Activated CD4-positive, alpha-beta T cell treated with anti-CD3 and anti-CD28 coated beads for 4 hours (primary cell): ENCODE data around the gene TBC1D23.
"Not testable (repeated sequence)": the region's sequence is repeated elsewhere in the genome, so short reads cannot be mapped to it uniquely, and the experiment has no call there.

Source experiments
- DNase-seq, 2 donors: peaks; one replicate each; pipeline ENCODE4 v3.0.0-alpha.2; 2020

The TBC1D23 gene

DNA sequence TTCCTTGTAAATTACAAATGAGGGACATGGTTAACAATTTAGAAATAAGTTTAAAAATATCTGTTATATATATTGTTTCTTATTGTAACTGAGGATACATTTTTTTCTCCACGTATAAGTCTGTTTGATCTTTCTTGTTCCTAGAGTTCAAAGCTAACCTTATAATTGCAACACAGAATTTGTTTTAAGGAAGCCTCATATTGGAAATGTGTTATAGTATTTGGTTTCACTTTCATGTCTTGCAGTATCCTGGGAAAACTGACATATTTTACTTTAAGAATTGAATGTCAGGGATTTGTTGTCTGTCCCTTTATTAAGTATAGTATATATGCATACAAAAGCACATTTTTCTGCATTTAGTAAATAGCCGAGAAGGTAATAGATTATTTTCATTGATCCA is 50.2 kb downstream of the TBC1D23 start:
- no peak for DNase-seq

DNA sequence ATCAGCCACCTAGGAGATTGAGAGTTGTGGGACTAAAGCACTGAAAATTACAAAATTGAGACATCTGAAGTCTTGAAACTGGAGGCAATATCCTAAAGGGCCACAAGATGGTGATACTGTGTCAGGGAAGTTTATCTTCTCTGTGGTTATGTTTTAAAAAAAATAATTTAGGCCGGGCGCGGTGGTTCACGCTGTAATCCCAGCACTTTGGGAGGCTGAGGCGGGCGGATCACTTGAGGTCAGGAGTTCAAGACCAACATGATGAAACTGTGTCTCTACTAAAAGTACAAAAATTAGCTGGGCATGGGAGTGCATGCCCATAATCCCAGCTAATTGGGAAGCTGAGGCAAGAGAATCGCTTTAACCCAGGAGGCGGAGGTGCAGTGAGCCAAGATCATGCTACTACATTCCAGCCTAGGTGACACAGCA is 55.9 kb downstream of the TBC1D23 start:
- DNase-seq, result peak; percentile 16 to 27

- DNase-seq, result no peak
Measured at GRCh38 chr3:100317912-100318311, 57.1 kb downstream of the TBC1D23 start.

DNA sequence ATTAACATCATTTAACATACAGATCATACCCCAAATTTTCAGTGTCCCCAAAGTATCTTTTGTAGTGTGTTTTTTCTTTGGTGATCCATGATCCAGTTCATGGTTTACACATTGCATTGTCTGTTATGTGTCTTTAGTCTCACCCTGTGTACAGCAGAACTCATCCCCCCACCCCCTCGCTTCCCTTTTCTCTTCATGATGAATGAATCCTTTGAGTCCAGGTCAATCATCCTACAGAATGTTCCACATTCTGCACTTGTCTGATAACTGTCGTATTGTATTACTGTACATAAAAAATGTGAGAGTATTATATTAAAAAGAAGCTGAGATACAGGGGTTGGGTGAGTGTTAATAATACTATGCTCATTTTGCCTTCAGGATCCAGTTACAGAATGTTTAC is 59.2 kb downstream of the TBC1D23 start:
- no peak for DNase-seq

GRCh38 chr3:100324044-100324443 is 63.3 kb downstream of the TBC1D23 start:
- DNase-seq, result no peak

- DNase-seq, result no peak
Measured at GRCh38 chr3:100325827-100326226, 65.0 kb downstream of the TBC1D23 start.

- DNase-seq, result not testable (repeated sequence)
Measured at GRCh38 chr3:100327377-100327776, 66.6 kb downstream of the TBC1D23 start.

DNA sequence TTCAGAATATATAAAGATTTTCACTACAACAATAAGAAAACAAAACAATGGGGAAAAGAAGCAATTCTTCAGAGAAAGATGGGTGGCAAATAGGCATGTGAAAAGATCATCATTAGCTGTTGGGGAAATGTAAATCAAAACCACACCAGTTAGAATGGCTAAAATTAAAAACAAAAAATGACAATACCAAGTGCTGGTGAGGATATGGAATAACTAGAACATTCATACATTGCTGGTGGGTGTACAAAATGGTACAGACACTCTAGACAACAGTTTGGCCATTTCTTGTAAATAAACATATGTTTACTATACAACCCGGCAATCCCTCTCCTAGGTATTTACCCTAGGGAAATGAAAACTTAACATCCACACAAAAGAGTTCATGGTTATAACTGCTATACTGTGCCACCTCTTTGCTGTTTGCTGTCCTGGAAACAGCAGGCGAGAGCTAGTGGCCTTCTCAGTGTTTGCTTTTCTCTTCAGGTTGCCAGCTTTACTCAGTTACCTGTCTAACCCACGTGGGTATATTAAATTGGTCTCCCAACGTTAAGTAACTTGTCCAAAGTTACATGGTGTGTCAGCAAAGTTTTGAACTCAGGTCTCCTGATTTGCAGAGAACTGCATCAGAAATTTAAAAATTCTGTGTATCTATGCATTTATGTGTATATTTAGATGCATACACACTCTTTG is 69.2 kb downstream of the TBC1D23 start:
- DNase-seq, result no peak

DNA sequence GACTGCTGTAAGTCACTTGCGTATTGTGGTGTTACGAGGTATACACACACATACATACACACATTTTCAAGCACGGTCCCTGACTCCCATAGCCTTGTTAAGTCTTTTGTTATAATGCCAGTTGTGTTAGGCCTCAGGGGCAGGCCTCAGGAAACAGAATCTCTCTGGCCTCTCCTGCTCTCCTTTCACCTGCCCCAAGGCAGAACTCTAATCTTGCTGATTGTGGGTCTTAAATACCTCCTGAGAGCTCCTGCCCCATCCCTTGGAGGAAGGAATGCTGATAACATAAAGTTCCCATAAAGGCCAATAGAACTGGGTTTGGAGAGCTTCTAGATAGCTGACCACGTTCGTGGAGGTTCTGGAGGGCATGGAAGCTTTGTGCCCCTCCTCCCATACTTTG is 69.9 kb downstream of the TBC1D23 start:
- no peak for DNase-seq

GRCh38 chr3:100331660-100332059 is 70.9 kb downstream of the TBC1D23 start:
- DNase-seq, result no peak

GRCh38 chr3:100333051-100333450 is 72.3 kb downstream of the TBC1D23 start:
- DNase-seq, result no peak

DNA sequence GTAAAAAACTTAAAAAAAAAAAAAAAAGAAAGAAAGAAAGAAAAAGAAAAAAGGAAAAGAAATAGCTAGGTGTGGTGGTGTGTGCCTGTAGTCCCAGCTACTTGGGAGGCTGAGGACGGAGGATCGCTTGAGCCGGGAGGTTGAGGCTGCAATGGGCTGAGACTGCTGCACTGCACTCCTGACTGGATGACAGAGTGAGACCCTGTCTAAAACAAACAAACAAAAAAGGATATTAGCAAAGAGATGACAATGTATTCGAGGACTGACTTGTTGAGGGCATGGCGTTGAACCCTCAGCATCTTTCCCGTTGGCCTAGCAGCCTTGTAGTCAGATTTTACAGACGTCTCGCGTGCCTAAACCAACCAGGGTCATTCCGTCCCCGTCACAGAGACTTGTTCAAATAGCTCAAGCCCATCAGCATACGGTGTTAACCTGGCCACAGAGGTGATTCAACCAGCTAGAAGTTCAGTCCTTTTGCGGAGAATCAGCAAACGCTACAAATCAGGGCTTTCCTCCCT is 73.2 kb downstream of the TBC1D23 start:
- DNase-seq, result no peak

DNA sequence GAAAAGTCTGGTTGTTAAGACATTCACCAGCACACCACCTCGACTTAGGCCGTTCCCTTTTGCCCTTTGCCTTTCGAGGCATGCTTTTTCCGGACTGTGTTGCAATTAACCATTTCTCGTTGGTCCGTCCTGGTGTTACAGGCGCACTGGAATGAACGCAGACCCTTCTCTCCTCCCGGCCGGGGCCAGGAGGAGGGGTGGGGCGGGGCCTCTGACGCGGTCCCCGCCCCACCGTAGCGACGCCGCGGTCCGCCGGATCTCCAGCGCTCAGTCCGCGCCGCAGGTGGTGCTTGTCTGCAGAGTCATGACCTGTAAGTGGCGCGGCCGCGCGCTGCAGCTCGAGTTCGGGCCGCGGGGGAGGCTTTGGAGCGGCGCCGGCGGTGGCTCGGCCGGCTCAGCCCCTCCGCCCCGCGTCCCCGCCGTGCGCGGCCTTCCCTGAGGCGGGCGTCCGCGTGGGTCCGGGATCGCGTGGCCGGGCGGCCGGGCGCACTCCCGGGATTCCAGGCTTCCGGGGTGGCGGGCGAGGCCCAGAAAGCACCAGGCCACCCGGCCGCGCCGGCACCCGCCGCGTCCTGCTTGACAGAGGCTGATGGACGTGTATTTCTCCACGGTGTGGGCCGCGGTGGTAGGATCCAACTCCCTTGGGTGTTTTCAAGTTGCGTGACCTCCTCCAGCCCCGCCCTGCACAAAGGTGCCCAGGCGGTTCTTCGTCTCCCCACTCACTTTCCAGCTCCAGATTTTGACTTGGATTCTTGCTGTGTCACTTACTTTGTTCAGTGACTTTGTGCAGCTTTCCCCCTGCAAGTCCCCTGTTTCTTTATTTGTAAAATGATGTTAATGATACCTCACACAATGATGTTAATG is 73.9 kb downstream of the TBC1D23 start, which contains the start of gene NIT2:
NIT2 (plus strand) TSS at position 270 of the 864 bp plus-strand sequence; CDS start at position 305, 35 bp downstream.
- DNase-seq, result peak; percentile 69 to 78

DNA sequence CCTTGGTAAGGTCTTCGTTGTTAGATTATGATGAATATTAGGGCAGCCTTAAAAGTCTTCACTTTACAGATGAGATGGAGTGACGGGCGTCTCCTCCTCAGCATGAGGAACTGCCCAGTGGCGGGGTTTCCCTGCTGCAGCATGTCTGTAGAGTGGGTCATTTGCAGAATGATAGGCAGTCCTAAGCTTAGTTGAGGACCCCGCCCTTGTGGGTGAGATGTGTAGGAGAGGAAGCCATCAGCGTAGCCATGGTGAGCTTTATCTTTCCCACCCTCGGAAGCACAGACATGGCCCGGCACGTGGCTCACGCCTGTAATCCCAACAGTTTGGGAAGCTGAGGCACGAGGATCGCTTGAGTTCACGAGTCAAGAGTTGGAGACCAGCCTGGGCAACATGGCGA is 74.6 kb downstream of the TBC1D23 start:
- no peak for DNase-seq

- DNase-seq, result not testable (repeated sequence)
Measured at GRCh38 chr3:100336229-100336628, 75.4 kb downstream of the TBC1D23 start.

DNA sequence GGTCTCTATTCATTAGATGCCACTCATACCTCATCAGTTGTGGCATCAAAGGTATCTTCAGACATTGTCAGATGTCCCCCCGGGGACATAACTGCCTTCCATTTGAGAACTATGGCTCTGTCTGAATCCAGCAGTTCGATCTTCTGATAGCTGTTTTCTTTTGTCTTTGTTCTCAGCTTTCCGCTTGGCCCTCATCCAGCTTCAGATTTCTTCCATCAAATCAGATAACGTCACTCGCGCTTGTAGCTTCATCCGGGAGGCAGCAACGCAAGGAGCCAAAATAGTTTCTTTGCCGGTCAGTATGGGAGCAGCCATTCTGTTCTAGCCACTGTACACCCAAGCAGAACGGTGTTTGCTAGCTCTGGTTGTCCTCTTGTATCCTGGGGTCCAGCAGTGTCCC is 78.1 kb downstream of the TBC1D23 start:
- no peak for DNase-seq

DNA sequence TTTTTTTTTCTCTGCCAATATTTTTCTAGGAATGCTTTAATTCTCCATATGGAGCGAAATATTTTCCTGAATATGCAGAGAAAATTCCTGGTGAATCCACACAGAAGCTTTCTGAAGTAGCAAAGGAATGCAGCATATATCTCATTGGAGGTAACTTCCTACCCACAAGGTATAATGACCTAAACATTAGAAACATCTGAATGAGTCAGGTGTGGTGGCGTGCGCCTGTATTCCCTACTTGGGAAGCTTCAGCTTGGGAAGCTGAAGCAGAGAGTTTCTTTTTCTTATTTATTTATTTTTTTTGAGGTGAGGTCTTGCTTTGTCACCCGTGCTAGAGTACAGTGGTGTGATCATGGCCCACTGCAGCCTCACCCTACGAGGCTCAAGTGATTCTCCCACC is 79.0 kb downstream of the TBC1D23 start:
- no peak for DNase-seq

GRCh38 chr3:100340527-100340926 is 79.7 kb downstream of the TBC1D23 start:
- DNase-seq, result no peak

DNA sequence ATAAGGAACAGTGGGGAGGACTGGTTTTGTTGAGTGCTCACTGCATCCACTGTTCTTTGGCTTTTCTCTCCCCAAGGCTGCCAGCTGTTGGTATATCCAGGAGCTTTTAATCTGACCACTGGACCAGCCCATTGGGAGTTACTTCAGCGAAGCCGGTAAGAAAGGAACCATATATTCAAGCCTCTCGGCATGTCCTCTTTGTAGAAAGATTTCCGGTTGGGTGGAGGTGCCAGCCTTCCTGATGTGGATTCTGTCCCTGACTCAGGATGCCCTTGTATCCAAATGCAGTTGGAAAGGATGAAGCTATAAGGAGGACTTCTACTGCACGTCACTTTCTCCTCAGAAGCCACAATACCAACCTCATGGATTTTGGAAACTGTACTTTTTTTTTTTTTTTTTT is 87.9 kb downstream of the TBC1D23 start:
- DNase-seq, result no peak

GRCh38 chr3:100351770-100352169 is 91.0 kb downstream of the TBC1D23 start:
- DNase-seq, result not testable (repeated sequence)

DNA sequence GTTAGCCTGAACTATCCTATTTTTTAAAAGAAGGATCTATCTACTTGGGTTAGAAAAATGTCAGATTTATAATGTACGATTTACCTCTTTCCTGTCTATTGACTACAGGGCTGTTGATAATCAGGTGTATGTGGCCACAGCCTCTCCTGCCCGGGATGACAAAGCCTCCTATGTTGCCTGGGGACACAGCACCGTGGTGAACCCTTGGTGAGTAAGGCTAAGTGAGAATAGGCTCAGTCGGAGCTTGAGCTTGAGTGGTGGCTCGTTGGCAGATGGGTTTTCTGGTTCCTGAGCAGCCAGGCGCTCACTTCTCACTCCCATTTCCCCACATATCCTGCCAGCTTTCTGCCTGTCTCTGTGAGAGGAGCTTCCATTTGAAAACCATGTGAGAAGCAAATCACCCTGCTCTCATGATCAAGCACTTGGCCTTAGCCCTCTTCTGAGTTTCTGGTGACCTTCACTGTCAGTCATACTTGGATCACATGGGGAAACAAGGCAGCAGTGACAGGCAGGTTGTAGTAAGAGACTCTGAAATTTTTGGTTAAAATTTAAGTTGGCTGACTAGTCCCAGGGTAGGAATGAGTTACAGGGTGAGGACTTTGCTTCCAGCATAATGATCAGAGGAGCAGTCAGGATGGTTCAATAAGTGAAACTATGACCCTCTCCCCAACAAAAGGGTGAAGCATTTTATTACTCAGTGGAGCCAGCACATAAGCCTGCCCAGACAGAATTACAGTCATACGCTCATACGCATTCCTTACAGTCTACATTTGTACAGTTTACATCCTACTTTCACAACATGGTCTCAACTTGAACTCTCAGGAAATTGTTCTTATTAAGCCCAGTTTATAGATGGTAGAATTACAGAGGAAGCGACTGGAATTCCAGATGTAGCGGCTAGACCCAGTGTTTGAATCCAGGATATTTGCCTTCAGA is 91.8 kb downstream of the TBC1D23 start:
- no peak for DNase-seq

DNA sequence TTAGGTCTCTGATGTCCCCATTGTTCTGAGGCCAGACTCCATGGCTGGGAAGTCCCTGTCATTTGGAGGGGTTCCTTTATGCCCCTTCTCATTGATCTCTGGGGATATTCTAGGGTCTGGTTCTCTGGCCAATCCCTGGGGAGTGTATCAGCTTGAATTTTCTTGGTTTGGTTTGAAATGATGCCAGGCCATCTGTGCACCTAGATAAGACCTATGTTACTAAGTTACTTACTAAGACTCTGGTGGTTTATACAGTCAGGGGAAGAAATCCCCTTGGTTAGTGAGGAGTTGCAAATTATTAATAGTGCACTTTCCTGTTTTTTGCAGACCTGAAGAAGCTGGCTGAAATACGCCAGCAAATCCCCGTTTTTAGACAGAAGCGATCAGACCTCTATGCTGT is 94.1 kb downstream of the TBC1D23 start:
- no peak for DNase-seq

DNA sequence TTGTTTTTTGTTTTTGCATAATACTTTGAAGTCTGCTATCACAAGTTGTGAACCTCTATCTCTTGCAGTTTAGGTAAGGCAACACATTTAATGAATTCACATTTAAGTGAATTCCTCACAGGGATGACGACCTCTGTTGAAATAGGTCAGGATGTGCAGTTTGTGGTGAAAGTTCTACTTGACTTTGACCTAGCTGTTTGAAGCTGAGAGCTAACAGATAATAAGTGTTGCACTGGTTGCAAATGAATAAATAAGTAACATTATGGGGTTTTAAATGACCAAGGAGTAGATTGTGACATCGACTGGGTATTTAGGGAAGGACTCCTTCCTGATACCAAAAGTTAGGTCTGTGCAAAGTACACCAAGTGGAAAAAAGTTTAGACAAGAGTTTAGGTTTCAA is 97.6 kb downstream of the TBC1D23 start:
- no peak for DNase-seq
